Stimulated activated CD4-positive, alpha-beta T cell treated with anti-CD3 and anti-CD28 coated beads, Interleukin-4, amount 100 ng/mL, for 1 hour (primary cell): Measurements from ENCODE around the gene AGR2.
"Not testable (repeated sequence)": the region's sequence is repeated elsewhere in the genome, so short reads cannot be mapped to it uniquely, and the experiment has no call there.

Experiments used
- DNase-seq: peaks from one replicate; pipeline ENCODE4 v3.0.0-alpha.2; 2020

AGR2 gene

GRCh38 chr7:16804674-16805439 is at the start of gene AGR2:
Gene AGR2 (minus strand): TSS chr7:16804999. CDS start chr7:16801796, 3,203 bp downstream.
- DNase-seq: no peak

- not testable (repeated sequence) for DNase-seq
These were observed 48.4 kb upstream of the AGR2 start for GRCh38 chr7:16853189-16853588.

- no peak for DNase-seq
These were observed 47.0 kb upstream of the AGR2 start for GRCh38 chr7:16851829-16852228.

GRCh38 chr7:16850614-16851466 is 46.0 kb upstream of the AGR2 start:
- no peak for DNase-seq

- DNase-seq: no peak
These were observed 44.7 kb upstream of the AGR2 start for GRCh38 chr7:16849296-16850148.

GRCh38 chr7:16847381-16847860 is 42.6 kb upstream of the AGR2 start:
- no peak for DNase-seq

- no peak for DNase-seq
These were observed 41.9 kb upstream of the AGR2 start for GRCh38 chr7:16846601-16847165.

- DNase-seq: no peak
These were observed 40.9 kb upstream of the AGR2 start for GRCh38 chr7:16845746-16846145.

GRCh38 chr7:16841681-16842080 is 36.9 kb upstream of the AGR2 start:
- no peak for DNase-seq

- DNase-seq: no peak
These were observed 35.3 kb upstream of the AGR2 start for GRCh38 chr7:16840094-16840493.

- DNase-seq: no peak
These were observed 34.8 kb upstream of the AGR2 start for GRCh38 chr7:16839646-16840045.

GRCh38 chr7:16838891-16839290 is 34.1 kb upstream of the AGR2 start:
- no peak for DNase-seq

- no peak for DNase-seq
These were observed 33.6 kb upstream of the AGR2 start for GRCh38 chr7:16838386-16838785.

GRCh38 chr7:16836481-16836880 is 31.7 kb upstream of the AGR2 start:
- DNase-seq: no peak

GRCh38 chr7:16833373-16833772 is 28.6 kb upstream of the AGR2 start:
- no peak for DNase-seq

GRCh38 chr7:16826060-16826459 is 21.3 kb upstream of the AGR2 start:
- DNase-seq: no peak

- DNase-seq: no peak
These were observed 17.2 kb upstream of the AGR2 start for GRCh38 chr7:16822029-16822428.

GRCh38 chr7:16818732-16819131 is 13.9 kb upstream of the AGR2 start:
- DNase-seq: no peak

- no peak for DNase-seq
These were observed 12.7 kb upstream of the AGR2 start for GRCh38 chr7:16817536-16817935.

- DNase-seq: no peak
These were observed 12.0 kb upstream of the AGR2 start for GRCh38 chr7:16816824-16817223.

- no peak for DNase-seq
These were observed 10.2 kb upstream of the AGR2 start for GRCh38 chr7:16815001-16815400.

GRCh38 chr7:16813232-16813616 is 8.4 kb upstream of the AGR2 start:
- no peak for DNase-seq
